Activated CD4-positive, alpha-beta T cell treated with anti-CD3 and anti-CD28 coated beads, Interleukin-10, Interleukin-2, amounts not matched to agents 100 ng/mL and 50 ng/mL, durations not matched to agents 16 hours and 8 hours (primary cell): ENCODE results near the gene UBAP1.
"Not testable (repeated sequence)": the region's sequence is repeated elsewhere in the genome, so short reads cannot be mapped to it uniquely, and the experiment has no call there.

Experiments used
- DNase-seq: peaks from one replicate; pipeline ENCODE4 v3.0.0-alpha.2; 2020

UBAP1 gene

DNA sequence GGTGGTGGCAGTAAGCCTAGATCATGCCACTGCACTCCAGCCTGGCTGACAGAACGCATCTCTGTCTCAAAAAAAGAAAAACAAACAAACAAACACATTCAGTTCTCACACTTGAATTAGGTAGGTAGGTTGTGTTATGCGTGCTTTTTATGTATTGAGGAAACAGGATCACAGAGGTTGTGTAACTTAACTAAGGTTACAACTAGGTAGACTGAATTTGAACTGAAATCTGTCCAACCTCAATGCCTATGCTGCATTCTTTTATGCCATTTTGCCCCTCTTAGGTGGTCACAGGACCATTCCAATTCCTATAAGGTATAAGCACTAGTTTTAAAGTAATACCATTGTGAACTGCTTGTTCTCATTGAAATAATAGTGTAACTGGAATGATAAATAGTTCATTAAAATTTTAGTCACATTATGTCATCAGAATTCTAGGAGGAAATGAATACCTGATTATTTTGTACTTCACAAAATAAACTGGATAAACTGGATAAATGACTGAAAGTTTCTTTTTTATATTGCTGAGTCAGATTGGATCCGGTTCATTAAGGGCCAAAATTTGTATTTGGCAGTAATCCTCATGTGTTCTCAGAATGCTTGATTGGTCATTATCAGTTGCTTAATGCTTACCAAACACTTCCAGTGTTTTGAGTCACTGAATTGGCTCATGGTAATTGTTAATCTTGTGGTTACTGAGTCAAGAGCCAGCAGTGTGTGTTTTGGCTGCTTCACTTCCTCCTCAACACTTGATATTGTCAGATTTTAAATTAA lies 7.1 kb downstream of the UBAP1 start:
- peak; percentile 74 for DNase-seq

DNA sequence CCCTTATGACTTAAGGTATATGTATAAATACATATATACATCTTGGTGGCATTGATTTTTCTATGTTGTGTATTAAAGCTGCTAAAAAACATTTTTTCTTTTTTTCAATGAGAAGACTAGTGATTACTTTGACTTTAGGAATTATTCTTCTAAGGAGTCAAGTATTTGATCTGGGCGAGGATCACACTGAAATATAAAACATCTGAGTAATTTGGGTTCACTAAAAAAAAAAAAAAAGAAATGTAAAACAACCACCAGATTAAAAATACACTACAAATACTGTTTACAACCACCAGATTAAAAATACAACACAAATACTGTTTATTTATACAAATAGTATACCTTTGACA lies 9.0 kb downstream of the UBAP1 start:
- DNase-seq, result no peak

DNA sequence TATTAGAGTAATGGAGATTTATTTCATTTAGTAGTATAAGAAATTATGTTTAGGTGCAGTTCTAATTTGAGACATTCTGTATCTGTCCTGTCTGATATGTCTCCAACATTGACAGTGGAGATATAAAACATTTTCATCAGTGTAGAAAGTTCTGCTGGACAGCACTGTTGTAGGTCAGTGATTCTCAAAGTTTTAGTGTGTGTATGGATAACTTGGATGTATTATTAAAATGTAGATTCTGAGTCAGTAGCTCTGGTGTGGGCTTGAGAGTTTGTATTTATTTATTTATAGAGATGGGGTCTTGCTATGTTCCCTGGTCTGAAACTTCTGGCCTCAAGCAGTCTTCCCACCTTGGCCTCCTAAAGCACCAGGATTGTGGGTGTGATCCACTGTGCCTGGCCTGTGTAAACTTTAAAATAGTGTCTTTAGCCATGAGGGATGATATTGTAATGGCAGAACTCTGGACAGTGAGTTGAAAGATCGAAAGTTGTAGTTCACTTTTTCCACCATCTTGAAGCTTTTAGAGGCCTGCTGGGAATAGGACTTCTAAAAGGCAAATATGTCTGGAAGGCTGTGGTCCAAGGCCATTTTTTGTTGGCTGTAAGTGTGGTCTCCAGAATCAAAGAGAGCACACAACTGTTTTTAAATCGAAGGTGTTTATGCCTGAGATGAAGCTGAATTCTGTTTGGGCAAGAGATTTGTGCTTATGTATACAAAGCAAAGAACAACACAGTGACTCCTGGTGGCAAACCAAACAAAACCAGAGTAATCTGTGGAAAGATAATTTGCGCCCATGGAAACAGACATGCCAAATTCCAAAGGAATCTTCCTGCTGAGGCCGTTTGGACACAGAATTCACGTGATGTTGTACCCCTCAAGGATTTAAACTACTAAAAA lies 12.4 kb downstream of the UBAP1 start:
- DNase-seq, result no peak

DNA sequence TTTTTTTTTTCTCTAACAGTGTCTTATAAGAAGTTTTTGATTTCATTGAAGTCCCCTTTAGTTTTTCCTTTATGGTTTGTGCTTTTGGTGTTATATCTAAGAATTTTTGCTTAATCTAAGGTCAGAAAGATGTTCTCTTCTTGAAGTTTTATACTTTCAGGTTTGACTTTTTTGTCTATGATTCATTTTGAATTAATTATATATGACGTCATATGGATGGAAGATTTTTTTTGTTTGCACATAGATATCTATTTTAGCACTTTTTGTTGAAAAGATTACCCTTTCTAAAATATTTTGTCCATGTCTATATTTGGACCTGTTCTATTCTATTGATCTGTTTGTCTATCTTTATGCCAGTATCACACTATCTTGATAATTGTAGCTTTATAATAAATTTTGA lies 16.3 kb downstream of the UBAP1 start:
- no peak for DNase-seq

DNA sequence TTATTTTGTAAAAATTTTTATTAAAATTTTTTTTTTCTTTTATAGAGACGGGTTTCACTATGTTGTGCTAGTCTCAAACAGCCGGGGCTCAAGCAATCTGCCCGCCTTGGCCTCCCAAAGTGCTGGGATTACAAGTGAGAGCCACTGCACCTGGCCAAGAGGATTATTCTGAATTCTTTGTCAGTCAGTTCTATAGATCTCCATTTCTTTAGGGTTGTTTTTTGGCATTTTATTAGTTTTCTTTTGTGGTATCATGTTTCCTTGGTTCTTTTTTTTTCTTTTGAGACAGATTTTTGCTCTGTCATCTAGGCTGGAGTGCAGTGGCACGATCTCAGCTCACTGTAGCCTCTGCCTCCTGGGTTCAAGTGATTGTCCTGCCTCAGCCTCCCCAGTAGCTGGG lies 18.4 kb downstream of the UBAP1 start:
- not testable (repeated sequence) for DNase-seq

DNA sequence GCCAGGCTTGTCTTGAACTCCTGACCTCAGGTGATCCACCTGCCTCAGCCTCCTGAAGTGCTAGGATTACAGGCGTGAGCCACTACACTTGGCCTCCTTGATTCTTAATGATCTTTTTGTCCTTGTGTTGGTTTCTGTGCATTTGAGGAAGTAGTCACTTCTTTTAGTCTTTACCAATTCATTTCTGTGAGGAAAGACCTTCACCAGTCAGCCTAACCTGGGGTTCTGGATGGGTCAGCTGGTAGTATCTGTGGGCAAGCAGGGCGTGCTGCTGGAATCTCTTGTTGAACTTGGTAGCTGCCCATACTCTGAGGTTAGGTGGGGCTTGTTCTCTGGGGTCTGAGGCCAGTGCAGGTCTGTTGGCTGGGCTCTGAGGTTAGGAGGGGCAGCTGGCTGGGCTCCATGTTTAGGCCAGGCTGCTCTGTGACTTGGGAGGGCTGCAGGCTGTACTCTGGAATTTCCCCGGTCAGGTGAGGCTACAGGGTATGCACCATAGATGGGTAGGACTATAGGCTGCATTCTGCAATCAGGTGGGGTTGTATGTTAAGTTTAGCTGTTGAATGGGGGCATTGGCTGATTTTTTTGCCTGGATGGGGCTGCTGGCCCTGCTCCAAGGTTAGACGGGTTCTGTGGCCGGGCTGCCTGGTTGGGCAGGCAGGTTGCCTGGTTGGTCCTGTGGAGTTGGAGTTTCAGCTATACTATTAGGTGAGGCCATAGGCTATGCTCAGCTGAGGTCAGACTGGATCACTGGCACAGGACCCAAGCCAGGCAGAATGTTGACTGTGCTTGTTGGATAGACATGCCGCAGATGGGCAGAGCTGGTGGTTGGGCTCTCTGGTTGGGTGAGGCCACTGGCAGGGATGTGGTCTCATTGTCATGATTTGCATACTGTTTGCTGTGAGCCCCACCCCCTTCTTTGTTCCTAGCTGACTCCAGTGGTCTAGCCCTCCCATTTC lies 19.2 kb downstream of the UBAP1 start:
- no peak for DNase-seq

DNA sequence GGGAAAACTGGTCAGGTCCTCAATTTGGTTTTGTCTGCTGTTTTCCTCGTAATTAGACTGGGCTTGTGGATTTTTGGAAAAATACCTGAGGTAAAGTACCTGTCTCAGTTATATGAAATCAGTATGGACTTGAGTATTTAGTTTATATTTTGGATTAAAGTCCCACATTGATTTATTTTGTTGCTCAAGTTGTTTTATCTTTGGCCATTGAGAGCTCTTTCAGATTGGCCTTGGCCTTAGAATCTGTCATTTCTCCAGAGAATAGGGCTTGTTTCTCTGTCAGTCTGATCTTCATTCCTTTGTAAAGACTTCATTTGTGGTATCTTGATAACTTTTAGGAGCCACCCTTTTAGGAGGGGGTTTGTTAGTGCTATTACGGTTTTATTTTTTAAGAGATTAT lies 21.2 kb downstream of the UBAP1 start:
- DNase-seq, result no peak

DNA sequence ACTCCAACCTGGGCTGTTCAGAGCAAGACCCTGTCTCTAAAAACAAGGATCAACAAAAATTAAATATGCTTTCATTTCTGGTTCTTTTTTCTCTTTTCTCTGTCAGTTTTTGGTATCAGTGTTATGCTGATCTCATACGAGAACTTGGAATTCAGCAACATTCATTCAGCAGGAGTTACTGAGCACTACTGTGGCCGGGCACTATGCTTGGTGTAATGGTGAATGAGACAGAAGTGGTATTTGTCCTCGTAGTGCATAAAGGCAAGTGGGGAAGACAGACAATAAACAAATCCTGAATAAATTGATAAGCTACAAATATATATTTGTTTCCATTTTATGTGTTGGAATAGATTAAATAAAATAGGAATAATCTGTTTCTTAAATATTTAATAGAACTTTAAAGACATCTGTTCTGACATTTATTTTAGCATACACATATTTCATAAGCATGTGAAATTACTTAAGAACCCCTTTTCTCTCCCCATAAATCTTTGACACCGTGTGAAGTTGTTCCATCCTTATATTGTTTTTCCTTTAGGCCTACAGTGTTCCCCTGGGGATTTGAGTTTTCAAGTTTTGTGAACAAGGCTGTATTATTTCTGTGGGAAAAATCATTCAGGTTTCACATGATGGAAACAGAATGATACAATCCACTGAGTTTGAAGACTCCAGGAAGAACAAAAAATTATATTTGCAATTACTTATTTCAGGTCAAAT lies 24.6 kb downstream of the UBAP1 start:
- no peak for DNase-seq

- no peak for DNase-seq
These were observed 25.3 kb downstream of the UBAP1 start for GRCh38 chr9:34203992-34204635.

- no peak for DNase-seq
These were observed 26.3 kb downstream of the UBAP1 start for GRCh38 chr9:34205102-34205501.

DNA sequence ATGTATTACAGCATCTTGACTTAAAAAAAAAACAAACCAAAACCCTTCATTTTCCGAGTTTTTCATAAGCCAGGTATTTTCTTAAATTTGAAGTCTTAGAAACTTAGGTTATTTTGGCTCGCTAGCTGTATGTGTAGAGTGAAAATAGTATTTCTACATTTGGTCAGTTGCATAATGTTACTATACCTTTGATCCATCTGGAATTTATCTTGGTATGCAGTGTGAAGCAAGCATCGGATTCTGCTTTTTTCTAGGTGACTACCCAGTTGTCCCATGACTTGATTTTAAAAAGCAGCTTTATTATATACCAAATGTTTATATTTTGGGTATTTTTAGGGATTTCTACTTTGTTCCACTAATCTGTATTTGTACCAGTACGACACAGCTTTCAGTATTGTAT lies 27.7 kb downstream of the UBAP1 start:
- no peak for DNase-seq

- DNase-seq, result no peak
These were observed 32.6 kb downstream of the UBAP1 start for GRCh38 chr9:34211395-34211794.

- DNase-seq, result not testable (repeated sequence)
These were observed 35.6 kb downstream of the UBAP1 start for GRCh38 chr9:34214354-34215000.

- no peak for DNase-seq
These were observed 37.5 kb downstream of the UBAP1 start for GRCh38 chr9:34216325-34216724.

GRCh38 chr9:34217015-34217414 lies 38.2 kb downstream of the UBAP1 start:
- not testable (repeated sequence) for DNase-seq

GRCh38 chr9:34218446-34218845 lies 39.6 kb downstream of the UBAP1 start:
- no peak for DNase-seq

DNA sequence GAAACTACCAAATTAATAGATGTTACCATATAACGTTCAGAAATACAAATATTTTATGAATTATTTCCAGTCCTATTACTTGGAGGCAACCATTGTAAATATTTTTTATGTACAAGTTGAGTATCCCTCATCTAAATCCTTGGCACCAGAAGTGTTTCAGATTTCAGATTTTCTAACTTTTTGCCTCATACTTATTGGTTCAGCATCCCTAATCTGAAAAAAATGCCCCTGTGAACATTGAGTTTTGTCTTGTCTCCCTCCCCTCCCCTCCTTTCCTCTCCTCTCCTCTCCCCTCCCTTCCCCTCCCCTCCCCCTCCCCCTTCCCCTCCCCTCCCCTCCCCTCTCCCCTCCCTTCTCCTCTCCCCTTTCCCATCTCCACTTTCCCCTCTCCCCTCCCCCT lies 40.6 kb downstream of the UBAP1 start:
- DNase-seq, result no peak

GRCh38 chr9:34220218-34220617 lies 41.4 kb downstream of the UBAP1 start:
- no peak for DNase-seq

- no peak for DNase-seq
These were observed 45.5 kb downstream of the UBAP1 start for GRCh38 chr9:34224349-34224748.

DNA sequence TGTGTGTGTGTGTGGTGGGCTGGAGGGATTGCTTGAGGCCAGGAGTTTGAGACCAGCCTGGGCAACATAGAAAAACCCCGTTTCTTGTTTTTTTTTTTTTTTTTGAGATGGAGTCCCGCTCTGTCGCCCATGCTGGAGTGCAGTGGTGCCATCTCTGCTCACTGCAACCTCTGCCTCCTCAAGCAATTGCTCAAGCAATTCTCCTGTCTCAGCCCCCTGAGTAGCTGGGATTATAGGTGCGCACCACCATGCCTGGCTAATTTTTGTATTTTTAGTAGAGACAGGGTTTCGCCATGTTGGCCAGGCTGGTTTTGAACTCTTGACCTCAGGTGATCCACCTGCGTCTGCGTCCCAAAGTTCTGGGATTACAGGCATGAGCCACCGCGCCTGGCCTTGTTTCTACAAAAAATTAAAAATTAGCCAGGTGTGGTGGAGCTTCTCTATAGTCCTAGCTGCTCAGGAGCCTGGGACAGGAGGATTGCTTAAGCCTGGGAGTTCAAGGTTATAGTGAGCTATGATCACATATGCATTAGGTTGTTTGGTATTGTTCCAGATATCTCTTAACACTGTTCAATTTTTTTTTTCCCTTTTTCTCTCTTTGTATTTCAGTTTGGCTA lies 47.4 kb downstream of the UBAP1 start:
- DNase-seq, result not testable (repeated sequence)

- no peak for DNase-seq
These were observed 48.6 kb downstream of the UBAP1 start for GRCh38 chr9:34227445-34227844.
